ENCODE data around the gene ARHGEF26.

Gene ARHGEF26

DNA sequence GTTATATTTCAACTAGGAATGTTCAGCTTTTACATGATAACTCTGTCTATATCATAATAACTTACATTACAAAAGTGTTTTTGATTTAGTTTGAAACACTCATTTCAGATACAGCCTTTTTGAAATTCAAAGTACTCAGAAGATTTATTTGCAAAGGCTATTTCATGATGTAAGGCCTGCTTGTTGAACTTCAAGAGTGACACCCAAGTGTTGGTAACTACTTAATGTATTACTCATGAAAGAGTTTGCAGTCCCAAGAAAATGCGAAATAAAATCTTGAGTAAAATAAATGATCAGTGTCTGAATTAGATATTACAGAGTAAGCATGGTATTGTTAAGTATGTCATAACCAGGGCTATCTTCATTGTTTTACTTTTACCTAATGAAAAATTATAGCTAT is 35.3 kb downstream of the ARHGEF26 start:
- no peak for DNase-seq

DNA sequence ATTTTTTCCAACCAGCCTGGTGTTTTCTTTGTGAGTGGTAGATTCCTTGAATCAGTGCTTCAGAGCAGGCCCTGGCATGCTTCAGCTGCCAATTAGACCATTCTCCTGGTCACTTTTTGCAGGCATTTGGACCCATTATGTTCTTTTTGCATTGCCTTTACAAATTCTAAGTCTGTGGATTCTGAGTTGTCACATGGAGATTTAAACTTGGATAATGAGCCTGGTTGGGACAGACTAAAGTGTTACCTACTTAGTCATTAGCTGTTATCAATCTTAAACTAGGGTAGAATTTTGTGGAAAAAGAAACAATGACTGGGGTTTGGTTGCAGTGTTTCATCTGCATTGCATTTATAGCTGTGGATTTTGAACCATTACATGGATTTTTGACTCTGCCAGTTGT is 40.6 kb downstream of the ARHGEF26 start:
- DNase-seq: no peak

DNA sequence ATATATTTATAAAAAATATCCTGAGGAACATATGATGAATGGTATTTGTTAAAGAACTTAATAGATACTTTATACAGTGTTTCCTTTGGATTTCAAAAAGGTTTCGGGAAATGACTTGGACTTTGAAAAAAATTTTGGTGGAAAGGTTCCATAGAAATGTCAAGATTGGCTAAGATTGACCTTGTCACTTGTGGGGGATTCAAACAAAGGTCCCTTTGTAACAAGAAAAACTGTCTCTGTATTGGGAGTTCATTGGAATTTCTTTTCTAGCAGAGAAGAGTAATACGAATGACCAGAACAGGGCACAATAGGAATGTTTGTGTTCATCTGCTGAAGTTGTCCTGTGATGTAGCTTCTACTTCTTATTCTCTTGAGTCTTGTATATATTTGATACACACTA is 43.2 kb downstream of the ARHGEF26 start:
- no peak for DNase-seq

DNA sequence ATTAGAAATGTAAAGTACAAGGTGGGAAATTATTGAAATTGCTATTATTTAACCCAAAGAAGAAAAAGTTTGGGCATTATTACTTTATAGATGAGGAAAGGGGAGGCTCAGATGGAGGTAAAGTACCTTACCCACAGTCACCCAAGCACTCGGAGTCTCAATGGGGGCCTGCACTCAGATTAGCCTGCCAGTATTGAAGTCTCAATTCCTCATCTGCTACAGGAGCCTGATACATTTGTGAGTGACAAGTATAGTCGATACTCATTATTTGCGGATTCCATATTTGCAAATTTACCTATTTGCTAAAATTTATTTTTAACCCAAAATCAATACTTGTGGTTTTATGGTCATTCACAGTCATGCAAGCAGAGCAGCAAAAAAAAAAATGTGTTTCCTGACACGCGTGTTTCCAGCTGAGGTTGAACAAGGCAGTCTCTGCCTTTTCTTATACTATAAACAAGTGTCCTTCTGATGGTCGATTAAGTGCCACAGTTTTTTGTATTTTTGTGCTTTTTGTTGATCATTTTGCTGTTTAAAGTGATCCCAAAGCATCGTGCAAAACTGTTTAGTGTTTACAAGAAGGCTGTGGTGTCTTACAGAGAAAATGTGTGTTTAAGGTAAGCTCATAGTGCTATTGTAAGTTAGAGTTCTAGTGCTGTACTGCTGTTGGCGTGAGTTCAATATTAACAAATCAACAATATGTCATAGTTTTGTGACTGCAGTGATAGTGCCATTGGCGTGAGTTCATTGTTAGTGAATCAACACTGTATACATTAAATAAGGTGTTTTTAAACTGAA is 48.0 kb downstream of the ARHGEF26 start:
- DNase-seq: no peak

DNA sequence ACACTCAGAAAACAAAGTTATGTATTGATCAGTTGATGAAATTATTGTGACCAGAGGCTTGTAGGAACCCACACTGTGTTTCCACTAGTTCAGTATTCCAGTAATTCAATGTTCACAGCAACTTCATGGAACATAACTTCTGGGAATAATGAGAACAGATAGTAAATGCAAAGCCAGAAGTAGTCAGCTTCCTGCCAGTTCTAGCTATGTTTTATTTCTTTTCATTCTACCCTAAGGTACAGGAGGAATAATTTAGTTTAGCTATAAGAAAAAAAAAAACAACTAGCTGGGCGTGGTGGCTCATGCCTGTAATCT is 48.6 kb downstream of the ARHGEF26 start:
- no peak for DNase-seq

DNA sequence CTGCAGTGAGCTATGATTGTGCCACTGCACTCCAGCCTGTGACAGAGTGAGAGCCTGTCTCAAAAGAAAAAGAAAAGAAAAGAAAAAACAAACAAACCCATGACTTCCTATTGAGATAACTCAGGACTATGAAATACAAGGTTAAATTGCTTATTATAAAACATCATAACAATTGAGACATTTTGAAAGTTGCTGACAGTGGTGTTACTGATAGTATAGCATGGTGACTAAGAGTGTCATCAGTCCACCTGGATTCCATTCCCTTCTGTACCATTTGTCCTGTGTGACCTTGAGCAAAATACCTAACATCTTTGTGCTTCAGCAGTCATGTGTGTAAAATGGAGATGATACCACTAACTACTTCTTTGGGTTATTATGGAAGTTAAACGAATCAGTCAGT is 49.1 kb downstream of the ARHGEF26 start:
- no peak for DNase-seq

DNA sequence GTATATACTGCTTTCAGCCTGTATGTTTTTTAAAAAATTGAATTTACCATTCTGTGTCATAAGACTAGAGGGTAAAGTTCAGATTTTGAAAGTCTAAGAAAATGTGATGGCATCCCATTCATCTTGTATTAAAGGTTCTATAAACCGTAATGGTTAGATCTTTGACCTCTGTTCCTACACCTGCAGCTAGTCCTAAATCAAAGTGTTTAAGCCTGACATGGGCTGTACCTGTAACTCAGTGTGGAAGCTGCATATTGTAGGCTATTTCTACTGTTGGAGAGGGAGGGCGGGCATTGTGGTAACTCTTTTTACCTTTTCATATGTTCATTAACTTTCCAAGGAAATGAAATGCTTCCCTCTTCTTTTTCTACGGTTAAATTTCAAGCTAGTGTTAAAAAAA is 53.9 kb downstream of the ARHGEF26 start:
- DNase-seq: no peak

GRCh38 chr3:154176036-154176435 is 54.8 kb downstream of the ARHGEF26 start:
- DNase-seq: no peak

- DNase-seq: no peak
Observed at GRCh38 chr3:154177406-154177805, 56.2 kb downstream of the ARHGEF26 start.

DNA sequence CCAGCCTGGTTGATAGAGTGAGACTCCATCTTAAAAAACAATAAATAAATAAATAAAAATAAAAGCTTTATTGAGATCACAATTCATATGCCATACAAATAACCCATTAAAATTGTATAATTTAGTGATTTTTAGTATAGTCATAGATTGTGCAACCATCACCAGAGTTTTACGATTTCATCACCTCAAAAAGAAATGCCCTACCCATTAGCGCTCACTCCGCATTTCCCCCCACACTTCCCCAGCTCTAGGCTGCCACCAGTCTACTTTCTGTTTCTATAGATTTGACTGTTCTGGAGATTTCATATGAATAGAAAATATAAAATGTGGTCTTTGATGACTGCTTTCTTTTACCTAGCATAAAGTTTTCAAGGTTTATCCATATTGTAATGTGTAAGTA is 57.0 kb downstream of the ARHGEF26 start:
- no peak for DNase-seq

DNA sequence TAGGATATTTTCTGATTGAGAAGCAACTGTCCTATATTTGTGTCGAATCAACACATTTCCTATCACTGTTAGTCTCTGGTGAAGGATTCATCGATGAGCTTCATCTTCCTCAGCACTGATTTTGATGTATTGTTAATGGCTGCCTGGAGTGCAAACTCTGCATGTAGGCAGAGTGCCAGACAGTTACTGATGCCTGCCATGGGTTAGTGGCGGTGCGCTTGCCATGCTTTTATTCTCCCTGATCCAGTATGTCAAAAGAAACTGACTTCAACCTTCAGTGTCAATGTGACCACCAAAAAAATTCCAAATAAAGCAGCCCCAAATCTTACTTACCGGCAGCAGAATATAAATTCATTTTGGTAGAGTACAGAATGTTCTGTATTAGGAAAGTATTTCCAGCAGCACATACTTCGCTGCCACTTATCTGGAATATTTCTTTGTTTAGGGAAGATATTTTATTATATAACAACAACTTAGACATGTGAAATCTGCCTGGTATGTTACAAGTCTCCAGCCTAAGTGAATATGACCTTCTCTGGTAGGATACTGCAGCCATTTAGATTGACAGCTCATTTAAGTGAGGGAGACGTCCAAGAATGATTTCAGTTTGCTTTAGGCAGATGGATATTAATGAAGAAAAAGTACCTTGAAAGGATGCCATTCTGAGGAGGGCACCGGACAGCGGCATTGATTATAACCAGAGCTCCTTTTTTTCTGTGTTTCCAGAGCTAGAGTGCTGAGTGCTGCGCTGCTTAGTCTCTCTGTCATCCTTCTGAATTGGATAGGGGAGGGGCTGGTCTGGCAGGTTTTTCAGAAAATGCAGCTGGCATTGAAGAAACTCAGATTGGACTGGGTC is 59.9 kb downstream of the ARHGEF26 start:
- DNase-seq: no peak

- no peak for DNase-seq
Observed at GRCh38 chr3:154182322-154182922, 61.2 kb downstream of the ARHGEF26 start.

DNA sequence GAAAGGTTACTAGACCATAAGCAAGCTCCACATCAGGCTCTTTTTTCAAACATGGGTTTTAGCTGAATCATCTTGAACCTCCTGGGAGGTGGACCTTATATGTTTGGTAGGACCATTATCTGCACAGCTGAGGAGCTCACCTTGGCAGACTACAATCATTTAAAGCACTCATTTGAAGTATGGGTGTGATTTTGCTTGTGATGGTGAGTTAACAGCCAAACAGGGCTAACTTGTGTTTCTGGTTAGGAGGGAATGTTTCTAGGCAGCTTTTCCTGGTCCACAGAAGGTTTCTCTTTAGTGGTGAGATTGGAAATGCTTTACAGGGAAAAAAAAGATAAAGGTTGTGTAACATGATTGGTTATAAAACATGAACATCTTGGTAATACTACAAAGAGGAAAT is 61.8 kb downstream of the ARHGEF26 start:
- no peak for DNase-seq

DNA sequence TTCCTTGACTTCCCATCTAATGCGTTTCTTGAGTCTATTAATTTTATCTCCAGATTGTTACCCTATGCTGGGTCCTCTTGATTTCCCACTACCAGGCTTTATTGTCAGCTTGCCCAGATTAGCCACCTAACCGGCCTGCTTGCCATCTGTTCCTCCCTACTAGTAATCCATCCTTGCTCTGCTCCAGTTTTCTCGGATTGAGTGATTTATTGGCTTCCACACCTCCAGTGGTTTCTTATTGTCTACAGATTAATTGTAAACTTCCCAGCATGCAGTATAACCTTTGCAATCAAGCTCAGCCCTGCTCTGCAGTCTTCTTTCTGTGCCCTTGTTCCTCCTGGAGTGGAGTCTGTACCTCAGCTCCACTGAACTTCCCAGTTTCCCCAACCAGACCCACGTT is 63.4 kb downstream of the ARHGEF26 start:
- no peak for DNase-seq

DNA sequence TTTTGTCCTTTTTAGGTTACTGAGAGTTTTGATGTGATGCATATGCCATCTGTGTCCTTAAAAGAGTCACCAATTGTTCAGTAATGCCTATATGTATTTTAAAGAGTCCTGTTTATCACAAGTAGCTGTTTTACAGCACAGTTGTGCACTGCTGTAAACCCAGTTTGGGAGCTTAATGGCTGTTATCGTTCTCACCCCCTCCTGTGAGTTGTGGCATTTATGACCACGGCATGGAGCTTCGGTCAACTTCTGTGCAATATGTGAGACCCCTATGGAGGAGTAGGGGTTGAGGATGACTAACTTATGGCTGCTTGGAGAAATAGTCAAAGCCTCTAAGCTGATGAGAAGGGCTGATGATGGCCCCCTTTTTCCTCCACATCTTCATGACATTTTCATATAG is 67.2 kb downstream of the ARHGEF26 start:
- no peak for DNase-seq

GRCh38 chr3:154188846-154189245 is 67.7 kb downstream of the ARHGEF26 start:
- DNase-seq: no peak

GRCh38 chr3:154191520-154191919 is 70.3 kb downstream of the ARHGEF26 start:
- no peak for DNase-seq

DNA sequence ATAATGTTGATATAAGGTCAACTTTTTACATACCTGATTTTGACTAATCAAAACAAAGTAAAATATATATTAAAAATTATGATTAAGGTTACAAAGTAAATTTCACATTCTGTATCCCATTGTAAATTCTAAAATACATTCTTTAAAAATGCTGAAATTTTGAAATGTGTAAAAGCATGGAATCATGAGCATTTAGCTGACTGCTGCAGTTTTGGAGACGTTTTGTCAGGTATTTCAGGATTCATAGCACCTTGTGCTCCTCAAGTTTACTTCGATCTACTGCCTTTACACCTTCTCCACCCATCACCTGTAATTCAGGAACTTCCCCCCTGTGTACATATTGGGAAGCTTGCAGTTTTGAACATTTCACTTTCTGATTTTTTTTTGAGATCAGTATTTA is 71.0 kb downstream of the ARHGEF26 start:
- no peak for DNase-seq

GRCh38 chr3:154193000-154193615 is 71.9 kb downstream of the ARHGEF26 start:
- DNase-seq: no peak

GRCh38 chr3:154194877-154195276 is 73.7 kb downstream of the ARHGEF26 start:
- no peak for DNase-seq

- no peak for DNase-seq
Observed at GRCh38 chr3:154195620-154196356, 74.6 kb downstream of the ARHGEF26 start.

DNA sequence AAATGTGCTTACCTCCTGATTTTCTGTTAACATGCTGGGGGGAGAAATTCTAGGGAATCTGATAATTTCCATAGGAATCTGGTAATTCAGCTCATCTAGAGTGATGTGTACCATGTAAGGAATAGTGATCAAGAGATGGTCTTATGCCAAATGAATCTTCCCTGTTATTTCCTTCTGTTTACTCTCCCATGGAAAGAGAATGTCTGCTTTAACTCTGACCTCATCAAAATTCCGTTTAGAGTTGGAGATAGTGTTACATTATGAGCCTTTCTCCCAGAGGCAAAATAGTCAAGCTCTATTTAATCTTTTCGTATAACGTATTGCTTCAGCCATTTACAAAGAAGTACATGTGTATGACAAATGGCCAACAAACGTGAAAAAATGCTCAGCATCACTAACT is 76.6 kb downstream of the ARHGEF26 start:
- DNase-seq: no peak

GRCh38 chr3:154209499-154209898 is 88.3 kb downstream of the ARHGEF26 start:
- DNase-seq: no peak

All from cerebellar nuclear complex (tissue), 1 donor.